HEK293 (cell line): Measurements from ENCODE around the gene PTBP1.

Experiments
- KLF1 ChIP-seq: fragments of 450-650 bp; formaldehyde crosslinking; IDR thresholded peaks from 2 replicates; pipeline ENCODE4 v1.5.1; 2016; ENCODE audit warnings: missing biosample characterization, missing genetic modification characterization
- KLF16 ChIP-seq: fragments of 450-650 bp; formaldehyde crosslinking; IDR thresholded peaks from 2 replicates; pipeline ENCODE4 v1.5.1; 2017; ENCODE audit warnings: missing biosample characterization, missing genetic modification characterization
- PBX3 ChIP-seq: sonication (generic); formaldehyde crosslinking; IDR thresholded peaks from 2 replicates; pipeline ENCODE4 v1.8.1; 2022; ENCODE audit warnings: mild to moderate bottlenecking, moderate library complexity, missing genetic modification reagents
- RBAK ChIP-seq: fragments of 450-650 bp; formaldehyde crosslinking; IDR thresholded peaks from 2 replicates; pipeline ENCODE4 v1.5.1; 2016; ENCODE audit warnings: missing biosample characterization, missing genetic modification characterization
- ZNF16 ChIP-seq: fragments of 450-650 bp; formaldehyde crosslinking; IDR thresholded peaks from 2 replicates; pipeline ENCODE4 v1.5.1; 2016; ENCODE audit warnings: low read depth, missing biosample characterization, missing genetic modification characterization
- ZNF274 ChIP-seq, 2 experiments: fragments of 200-500 bp in 1 of 2; fragments of 450-650 bp in 1 of 2; sonication (Bioruptor generic) in 1 of 2; formaldehyde crosslinking in 1 of 2; IDR thresholded peaks; 2 replicates each; pipeline versions ENCODE4 v1.5.1 to v1.6.1; 2014 to 2016; ENCODE audit warnings: borderline replicate concordance in 1 of 2, inconsistent platforms in 1 of 2, low read length in 1 of 2, missing biosample characterization in 1 of 2, missing genetic modification characterization in 1 of 2
- ZNF324 ChIP-seq: fragments of 450-650 bp; formaldehyde crosslinking; IDR thresholded peaks from 2 replicates; pipeline ENCODE4 v1.5.1; 2016; ENCODE audit warnings: missing biosample characterization, missing genetic modification characterization
- ZNF335 ChIP-seq: fragments of 450-650 bp; formaldehyde crosslinking; conservative IDR thresholded peaks from 2 replicates; pipeline ENCODE4 v1.5.1; 2016; ENCODE audit warnings: missing biosample characterization, missing genetic modification characterization
- ZNF426 ChIP-seq: fragments of 450-650 bp; formaldehyde crosslinking; IDR thresholded peaks from 2 replicates; pipeline ENCODE4 v1.5.1; 2017; ENCODE audit warnings: missing biosample characterization, missing genetic modification characterization, mild to moderate bottlenecking, inconsistent platforms, moderate library complexity
- ZNF664 ChIP-seq: fragments of 450-650 bp; formaldehyde crosslinking; IDR thresholded peaks from 2 replicates; pipeline ENCODE4 v1.5.1; 2016; ENCODE audit warnings: missing biosample characterization, missing genetic modification characterization
- TF ChIP-seq, protein P1 (sequence below): fragments of 450-650 bp; formaldehyde crosslinking; IDR thresholded peaks from 2 replicates; pipeline ENCODE4 v1.5.1; 2016; ENCODE audit warnings: missing biosample characterization, missing genetic modification characterization
- TF ChIP-seq, protein P2 (sequence below): fragments of 450-650 bp; formaldehyde crosslinking; IDR thresholded peaks from 2 replicates; pipeline ENCODE4 v1.5.1; 2016; ENCODE audit warnings: missing biosample characterization, missing genetic modification characterization

DNA sequence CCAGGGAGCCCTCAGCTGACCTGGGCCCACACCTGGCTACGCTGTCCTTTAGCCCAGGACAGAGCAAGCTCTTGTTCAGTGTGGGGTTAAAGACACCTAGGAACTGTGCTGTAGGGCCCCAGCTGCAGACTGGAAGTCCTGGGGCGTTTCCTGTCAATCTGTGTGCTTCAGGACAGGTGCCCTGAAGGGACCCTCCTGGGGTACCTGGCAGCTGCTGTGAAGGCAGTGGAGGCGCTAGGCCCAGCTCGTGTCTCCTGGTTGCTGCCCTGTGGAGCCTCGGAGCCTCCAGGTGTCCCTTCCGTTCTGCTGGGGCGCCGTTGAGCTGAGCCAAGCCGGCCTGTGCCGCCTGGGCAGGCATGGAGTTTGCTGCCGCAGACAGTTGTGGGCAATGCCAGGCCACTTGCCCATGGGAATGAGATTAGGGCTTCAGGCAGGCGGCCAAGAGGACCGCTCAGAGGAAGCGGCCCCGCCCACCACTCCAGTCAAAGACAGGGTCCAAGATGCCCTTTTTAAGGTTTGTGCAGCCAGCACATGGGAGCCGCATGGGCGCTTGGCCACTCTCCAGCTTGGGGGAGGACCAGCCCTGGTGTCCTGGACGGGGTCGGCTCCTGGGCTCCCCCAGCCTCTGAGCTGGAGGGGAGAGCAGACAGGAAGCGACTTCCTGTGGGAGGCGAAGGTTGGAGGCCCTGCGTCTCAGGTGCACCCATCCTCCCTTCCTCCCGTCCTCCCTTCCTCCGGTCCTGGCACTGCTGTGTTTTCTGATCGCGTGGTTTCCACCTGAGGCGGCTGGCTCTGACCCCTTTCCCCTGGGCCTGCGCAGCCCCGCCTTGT lies 4.0 kb downstream of the PTBP1 start:
- TF ChIP-seq, protein P1, sequence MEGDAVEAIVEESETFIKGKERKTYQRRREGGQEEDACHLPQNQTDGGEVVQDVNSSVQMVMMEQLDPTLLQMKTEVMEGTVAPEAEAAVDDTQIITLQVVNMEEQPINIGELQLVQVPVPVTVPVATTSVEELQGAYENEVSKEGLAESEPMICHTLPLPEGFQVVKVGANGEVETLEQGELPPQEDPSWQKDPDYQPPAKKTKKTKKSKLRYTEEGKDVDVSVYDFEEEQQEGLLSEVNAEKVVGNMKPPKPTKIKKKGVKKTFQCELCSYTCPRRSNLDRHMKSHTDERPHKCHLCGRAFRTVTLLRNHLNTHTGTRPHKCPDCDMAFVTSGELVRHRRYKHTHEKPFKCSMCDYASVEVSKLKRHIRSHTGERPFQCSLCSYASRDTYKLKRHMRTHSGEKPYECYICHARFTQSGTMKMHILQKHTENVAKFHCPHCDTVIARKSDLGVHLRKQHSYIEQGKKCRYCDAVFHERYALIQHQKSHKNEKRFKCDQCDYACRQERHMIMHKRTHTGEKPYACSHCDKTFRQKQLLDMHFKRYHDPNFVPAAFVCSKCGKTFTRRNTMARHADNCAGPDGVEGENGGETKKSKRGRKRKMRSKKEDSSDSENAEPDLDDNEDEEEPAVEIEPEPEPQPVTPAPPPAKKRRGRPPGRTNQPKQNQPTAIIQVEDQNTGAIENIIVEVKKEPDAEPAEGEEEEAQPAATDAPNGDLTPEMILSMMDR (tag by site-specific recombination), result no peak
- TF ChIP-seq ZNF664 (tag by site-specific recombination) (no peak), ZNF16 (no peak), KLF1 (no peak), ZNF335 (tag by site-specific recombination) (peak; percentile 46), ZNF324 (tag by site-specific recombination) (no peak), KLF16 (tag by site-specific recombination) (no peak), ZNF426 (tag by site-specific recombination) (no peak), PBX3 (CRISPR knock-in tag) (no peak), ZNF274 (IDR thresholded peaks at IDR 0.05; ENCODE audit: low read length) (no peak), ZNF274 (tag by site-specific recombination; IDR thresholded peaks at IDR 0.05; ENCODE audit: borderline replicate concordance) (no peak), RBAK (no peak)
- TF ChIP-seq, protein P2, sequence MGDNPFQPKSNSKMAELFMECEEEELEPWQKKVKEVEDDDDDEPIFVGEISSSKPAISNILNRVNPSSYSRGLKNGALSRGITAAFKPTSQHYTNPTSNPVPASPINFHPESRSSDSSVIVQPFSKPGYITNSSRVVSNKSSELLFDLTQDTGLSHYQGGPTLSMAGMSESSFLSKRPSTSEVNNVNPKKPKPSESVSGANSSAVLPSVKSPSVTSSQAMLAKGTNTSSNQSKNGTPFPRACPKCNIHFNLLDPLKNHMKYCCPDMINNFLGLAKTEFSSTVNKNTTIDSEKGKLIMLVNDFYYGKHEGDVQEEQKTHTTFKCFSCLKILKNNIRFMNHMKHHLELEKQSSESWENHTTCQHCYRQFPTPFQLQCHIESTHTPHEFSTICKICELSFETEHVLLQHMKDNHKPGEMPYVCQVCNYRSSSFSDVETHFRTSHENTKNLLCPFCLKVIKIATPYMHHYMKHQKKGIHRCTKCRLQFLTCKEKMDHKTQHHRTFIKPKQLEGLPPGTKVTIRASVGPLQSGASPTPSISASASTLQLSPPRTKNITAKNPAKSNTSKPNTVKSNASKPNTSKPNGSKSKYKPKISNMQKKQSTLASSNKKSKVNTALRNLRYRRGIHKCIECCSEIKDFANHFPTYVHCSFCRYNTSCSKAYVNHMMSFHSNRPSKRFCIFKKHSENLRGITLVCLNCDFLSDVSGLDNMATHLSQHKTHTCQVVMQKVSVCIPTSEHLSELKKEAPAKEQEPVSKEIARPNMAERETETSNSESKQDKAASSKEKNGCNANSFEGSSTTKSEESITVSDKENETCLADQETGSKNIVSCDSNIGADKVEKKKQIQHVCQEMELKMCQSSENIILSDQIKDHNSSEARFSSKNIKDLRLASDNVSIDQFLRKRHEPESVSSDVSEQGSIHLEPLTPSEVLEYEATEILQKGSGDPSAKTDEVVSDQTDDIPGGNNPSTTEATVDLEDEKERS (tag by site-specific recombination), result no peak
